ENCODE data around the gene MYRF. TPM values are rescaled to one million over a fixed set of nuclear protein-coding genes. Genes with fewer than 3 reads are reported as not detected.

MYRF gene
- total RNA-seq, 4 donors from 2014 or later = 0.24 to 2.8 (median 0.83) TPM

GRCh38 chr11:61778920-61779650 lies 26.6 kb downstream of the MYRF start:
- no peak for DNase-seq (ENCODE audit: low spot score in 2 of 2)
- Histone ChIP-seq H3K9me3 (no peaks in the 10 kb centered on the region), H3K27ac (no peak overlapping the region), H3K36me3 (peaks cover 8% of the 10 kb centered on the region), H3K4me1 (peaks cover 12% of the 10 kb centered on the region), H3K4me3 (no peak overlapping the region), H3K27me3 (no peaks in the 10 kb centered on the region)
- TF ChIP-seq EP300 (IDR thresholded peaks at IDR 0.05) = no peak
- no peak for TF ChIP-seq POLR2AphosphoS5 (IDR thresholded peaks at IDR 0.05)
- no peak for TF ChIP-seq POLR2A (IDR thresholded peaks at IDR 0.05)
- TF ChIP-seq, protein P1, sequence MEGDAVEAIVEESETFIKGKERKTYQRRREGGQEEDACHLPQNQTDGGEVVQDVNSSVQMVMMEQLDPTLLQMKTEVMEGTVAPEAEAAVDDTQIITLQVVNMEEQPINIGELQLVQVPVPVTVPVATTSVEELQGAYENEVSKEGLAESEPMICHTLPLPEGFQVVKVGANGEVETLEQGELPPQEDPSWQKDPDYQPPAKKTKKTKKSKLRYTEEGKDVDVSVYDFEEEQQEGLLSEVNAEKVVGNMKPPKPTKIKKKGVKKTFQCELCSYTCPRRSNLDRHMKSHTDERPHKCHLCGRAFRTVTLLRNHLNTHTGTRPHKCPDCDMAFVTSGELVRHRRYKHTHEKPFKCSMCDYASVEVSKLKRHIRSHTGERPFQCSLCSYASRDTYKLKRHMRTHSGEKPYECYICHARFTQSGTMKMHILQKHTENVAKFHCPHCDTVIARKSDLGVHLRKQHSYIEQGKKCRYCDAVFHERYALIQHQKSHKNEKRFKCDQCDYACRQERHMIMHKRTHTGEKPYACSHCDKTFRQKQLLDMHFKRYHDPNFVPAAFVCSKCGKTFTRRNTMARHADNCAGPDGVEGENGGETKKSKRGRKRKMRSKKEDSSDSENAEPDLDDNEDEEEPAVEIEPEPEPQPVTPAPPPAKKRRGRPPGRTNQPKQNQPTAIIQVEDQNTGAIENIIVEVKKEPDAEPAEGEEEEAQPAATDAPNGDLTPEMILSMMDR (IDR thresholded peaks at IDR 0.05) = no peak
- WGBS = 80% methylated on average over 5 of the region's 24 CpGs

DNA sequence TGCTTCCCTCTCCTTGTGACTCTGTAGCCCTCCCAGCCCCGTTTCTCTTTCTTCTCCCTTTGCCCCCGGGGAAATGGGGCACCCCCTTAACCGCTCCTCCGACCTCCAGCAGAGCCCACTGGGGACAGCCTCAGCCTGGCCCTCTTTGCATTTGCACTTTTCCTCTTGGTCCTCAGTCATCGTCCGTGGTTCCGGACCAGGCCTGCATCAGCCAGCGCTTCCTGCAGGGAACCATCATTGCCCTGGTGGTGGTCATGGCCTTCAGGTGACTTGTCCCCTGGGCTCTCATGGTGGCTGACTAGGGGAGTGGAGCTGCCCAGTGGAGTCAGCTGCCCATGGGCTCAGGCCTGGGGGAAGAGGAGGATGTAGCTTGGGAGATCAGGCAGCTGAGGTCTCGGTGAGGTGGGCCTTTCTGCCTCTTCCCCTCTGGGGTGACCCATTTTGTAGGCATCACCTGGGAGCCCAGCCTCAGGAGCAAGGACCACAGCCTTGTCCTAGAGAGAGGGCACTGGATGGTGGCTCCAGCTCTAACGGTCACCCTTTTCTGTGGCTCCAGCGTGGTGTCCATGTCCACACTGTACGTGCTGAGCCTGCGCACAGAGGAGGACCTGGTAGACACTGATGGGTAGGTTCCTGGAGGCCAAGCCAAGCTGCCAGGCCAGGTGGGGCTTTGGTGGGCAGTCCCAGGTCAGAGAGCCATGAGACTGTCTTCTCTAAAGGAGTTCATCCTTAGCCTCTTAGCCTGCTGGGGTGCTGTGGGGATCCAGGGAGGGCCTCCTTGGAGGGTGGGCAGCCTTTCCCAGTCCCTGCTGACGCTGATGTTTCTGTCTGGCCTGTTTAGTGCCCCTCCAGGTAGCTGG lies 27.5 kb downstream of the MYRF start:
- Histone ChIP-seq H3K27me3 (no peaks in the 10 kb centered on the region), H3K4me3 (no peak overlapping the region), H3K27ac (no peak overlapping the region), H3K36me3 (peaks cover 17% of the 10 kb centered on the region), H3K4me1 (peaks cover 12% of the 10 kb centered on the region), H3K9me3 (no peaks in the 10 kb centered on the region)
- 80% methylated on average over 14 of the region's 14 CpGs for WGBS
- TF ChIP-seq POLR2AphosphoS5 (IDR thresholded peaks at IDR 0.05) = no peak
- TF ChIP-seq POLR2A (IDR thresholded peaks at IDR 0.05) = no peak
- TF ChIP-seq, protein P1 (IDR thresholded peaks at IDR 0.05) = no peak
- TF ChIP-seq EP300 (IDR thresholded peaks at IDR 0.05) = no peak
- no peak for DNase-seq (ENCODE audit: low spot score in 2 of 2)

GRCh38 chr11:61780581-61781162 lies 28.2 kb downstream of the MYRF start:
- WGBS = 80% methylated on average over 8 of the region's 9 CpGs

GRCh38 chr11:61781585-61781984 lies 29.1 kb downstream of the MYRF start:
- H3K9me3 ChIP-seq = no peaks in the 10 kb centered on the region
- TF ChIP-seq POLR2AphosphoS5 (IDR thresholded peaks at IDR 0.05) = no peak
- TF ChIP-seq, protein P1 (IDR thresholded peaks at IDR 0.05) = no peak
- TF ChIP-seq EP300 (IDR thresholded peaks at IDR 0.05) = no peak
- TF ChIP-seq POLR2A (IDR thresholded peaks at IDR 0.05) = no peak
- no peak overlapping the region for H3K4me3 ChIP-seq
- no peak overlapping the region for H3K27ac ChIP-seq
- H3K27me3 ChIP-seq = no peaks in the 10 kb centered on the region
- H3K36me3 ChIP-seq = peaks cover 34% of the 10 kb centered on the region
- no peak for DNase-seq (ENCODE audit: low spot score in 2 of 2)
- H3K4me1 ChIP-seq = peaks cover 12% of the 10 kb centered on the region
- no CpG with 5 or more reads among the region's 5 CpGs for WGBS

More at GRCh38 chr11:61780581-61781162, 28.2 kb downstream of the MYRF start:
- Histone ChIP-seq H3K36me3 (peaks cover 24% of the 10 kb centered on the region), H3K9me3 (no peaks in the 10 kb centered on the region), H3K27ac (no peak overlapping the region), H3K27me3 (no peaks in the 10 kb centered on the region), H3K4me3 (no peak overlapping the region), H3K4me1 (peaks cover 12% of the 10 kb centered on the region)
- DNase-seq (ENCODE audit: low spot score in 2 of 2) = no peak
- TF ChIP-seq EP300 (IDR thresholded peaks at IDR 0.05) = no peak
- TF ChIP-seq POLR2AphosphoS5 (IDR thresholded peaks at IDR 0.05) = no peak
- no peak for TF ChIP-seq POLR2A (IDR thresholded peaks at IDR 0.05)

DNA sequence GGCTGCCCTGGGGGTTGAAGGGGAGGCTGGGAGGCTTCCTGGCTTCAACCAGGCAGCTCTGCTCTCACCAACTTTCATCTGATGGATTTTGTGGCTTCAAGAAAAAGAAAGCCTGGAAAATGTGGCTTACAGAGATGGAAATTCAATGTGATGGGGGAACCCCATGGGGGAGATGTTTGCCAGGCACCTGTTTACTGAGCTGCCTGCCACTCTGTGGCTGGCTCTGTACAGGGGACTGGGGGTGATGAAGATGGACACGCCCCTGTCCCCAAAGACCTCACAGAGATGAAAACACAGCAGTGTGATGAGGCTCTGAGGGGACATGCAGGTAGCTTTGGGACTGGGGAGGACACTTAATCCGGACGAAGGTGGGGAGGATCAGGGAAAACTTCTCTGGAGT lies 29.9 kb downstream of the MYRF start:
- Histone ChIP-seq H3K27me3 (no peaks in the 10 kb centered on the region), H3K4me1 (peaks cover 6% of the 10 kb centered on the region), H3K9me3 (no peaks in the 10 kb centered on the region), H3K36me3 (peaks cover 40% of the 10 kb centered on the region), H3K4me3 (no peak overlapping the region), H3K27ac (no peak overlapping the region)
- WGBS = 75% methylated on average over 3 of the region's 3 CpGs
- TF ChIP-seq POLR2A (IDR thresholded peaks at IDR 0.05) = no peak
- TF ChIP-seq POLR2AphosphoS5 (IDR thresholded peaks at IDR 0.05) = no peak
- TF ChIP-seq EP300 (IDR thresholded peaks at IDR 0.05) = no peak
- TF ChIP-seq, protein P1 (IDR thresholded peaks at IDR 0.05) = no peak
- DNase-seq (ENCODE audit: low spot score in 2 of 2) = no peak
